ENCODE data around the gene FOXD4L6.
"Not testable (repeated sequence)": the region's sequence is repeated elsewhere in the genome, so short reads cannot be mapped to it uniquely, and the experiment has no call there.

FOXD4L6 gene

DNA sequence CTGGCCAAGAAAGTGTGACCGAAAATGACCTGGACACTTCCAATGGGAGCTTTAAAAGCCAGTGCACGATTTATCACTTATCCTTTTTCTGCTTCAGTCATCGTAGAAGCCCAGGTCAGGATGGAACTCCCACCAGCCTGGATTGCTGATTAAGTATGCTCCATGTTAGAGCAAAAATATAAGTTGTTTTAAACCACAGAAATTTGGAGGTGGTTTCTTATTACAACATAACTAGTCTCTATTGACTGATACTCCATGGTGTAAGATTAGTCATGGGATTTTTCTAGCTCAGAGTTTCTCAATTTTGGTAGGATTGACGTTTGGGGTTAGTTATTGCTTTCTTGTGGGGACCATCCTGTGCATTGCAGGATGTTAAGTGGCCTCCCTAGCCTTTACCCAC is 29.7 kb downstream of the FOXD4L6 start:
- DNase-seq, result not testable (repeated sequence)

DNA sequence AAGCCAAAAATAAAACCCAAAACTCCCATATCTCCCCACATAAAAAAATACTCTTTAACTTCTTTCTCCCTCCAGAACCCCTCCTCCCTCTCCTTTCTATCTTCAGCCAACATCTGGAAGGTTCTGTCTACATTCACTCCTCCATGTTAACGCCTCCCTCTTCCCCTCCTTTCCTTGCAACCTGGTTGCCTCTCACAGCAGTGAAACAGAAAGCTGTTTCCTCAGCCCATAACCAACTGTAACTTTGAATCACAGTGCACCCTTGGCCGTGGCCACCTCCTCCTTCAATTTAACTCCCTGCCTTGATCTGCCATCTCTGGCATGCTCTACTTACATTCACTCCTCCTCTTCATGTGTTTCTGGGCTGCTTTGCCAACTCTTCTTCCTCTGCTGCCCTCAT is 33.4 kb downstream of the FOXD4L6 start:
- not testable (repeated sequence) for DNase-seq

DNA sequence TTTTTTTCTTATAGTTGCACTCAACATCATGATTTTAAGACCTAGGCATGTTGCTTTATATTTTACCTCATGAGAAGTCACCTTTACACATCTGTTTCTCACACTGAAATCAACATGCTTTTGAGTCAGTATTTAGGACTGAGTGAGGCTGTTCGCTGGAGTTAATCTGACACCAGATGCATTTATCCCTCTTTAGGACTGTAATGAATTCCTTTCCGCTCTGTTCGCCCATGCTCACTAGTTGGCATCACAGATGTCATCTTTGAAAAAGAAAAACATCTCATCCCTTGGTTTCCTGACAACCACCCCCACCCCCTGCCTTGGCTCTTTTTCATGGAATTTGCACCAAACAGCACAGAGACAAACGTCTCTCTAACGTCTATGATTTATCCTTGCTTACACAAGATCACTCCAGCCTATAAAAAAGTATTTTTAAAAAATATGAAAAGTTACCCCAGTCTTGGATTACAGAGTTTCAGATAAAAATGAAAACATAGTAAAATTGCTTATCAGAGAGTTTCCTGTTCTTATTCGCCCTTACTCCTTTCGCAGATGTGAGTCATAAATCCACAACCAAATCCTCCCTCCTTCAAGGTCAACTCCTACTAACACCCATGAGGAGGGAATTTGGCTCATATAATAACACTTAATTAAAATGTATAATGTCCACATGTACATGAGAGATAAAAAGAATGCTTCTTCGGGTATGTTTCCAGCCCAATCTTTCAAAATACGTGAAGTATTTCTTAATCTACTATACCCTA is 34.3 kb downstream of the FOXD4L6 start:
- not testable (repeated sequence) for DNase-seq

DNA sequence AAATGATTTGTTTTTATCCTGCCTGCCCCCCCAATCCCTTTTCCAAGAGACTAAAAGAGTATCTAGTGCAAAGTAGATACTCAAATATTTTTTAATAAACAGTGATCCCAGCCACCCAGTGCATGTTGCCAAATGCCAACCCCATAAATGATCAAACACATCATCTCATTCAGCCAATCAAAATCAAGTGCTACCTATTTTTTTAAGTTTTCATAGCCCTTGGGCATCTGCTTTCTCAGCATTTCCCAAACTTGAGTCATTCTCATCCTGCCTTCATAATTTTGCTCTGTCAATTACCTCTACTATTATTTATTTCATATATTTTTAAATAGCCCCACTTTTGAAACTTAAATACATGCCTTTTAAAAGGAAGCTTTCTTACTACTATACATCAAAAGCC is 37.6 kb downstream of the FOXD4L6 start:
- DNase-seq, result not testable (repeated sequence)

DNA sequence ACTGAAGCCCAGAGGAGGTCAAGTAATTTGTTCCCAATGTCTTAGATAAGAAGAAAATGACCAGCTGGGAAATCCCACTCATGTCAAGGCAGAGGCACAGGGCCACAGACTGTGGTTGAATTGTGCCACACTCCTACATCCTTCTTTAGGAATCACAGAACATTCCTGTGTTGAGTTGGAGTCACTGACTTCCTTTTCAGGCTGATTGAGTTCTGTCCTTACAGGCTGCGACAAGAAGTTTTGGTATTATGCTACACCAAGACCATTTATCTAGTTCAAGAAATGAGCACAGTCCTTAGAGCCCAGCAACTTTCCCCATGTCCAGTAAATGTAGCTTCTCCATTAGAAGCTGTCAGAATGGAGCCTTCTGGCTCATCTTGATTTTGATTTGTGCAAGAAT is 38.1 kb downstream of the FOXD4L6 start:
- DNase-seq, result not testable (repeated sequence)

DNA sequence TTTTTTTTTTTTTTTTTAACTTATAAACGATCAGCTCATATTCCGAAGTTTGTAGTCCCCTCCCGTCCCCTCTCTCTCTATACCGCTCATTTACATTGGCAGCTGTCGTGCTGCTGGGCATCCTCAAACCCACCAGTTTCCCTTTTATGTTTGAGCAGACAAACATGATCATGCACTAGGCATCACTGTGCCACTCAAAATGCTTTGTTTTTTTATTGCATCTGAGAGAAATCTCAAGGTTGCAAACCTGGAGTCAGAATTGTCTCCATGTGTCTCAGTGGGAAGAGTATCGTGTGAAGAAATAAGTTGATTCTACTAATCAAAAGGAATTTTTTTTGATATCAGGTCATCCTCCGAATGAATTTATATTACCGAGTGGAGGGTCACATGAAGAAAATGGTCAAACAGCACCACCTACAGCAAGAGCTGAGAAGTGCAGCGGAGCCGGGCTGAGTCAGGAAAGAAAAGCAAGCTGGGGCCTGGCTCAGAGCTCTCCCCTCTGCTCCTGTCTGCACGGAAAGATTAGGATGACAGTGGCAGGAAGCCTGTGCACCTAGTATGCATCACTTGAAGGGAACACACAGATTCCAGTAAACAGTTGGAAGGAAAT is 39.9 kb downstream of the FOXD4L6 start:
- not testable (repeated sequence) for DNase-seq

DNA sequence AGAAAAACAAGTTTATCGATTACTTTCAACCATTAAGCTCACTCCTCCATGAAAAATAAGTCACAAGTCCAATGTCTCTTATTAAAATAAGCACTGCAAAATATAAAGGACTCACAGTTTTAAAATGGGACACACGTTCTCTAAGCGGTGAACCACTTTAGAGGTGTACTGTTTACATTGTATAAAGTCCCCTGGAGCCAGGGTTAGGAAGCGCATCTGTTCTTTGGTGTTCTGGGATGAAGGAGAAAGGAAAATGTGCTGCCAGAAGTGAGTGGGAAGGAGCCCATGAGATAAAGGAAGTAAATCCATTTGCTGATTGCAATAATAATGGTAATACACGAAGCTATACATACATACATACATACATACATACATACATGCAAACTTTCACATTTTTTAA is 40.6 kb downstream of the FOXD4L6 start:
- not testable (repeated sequence) for DNase-seq

DNA sequence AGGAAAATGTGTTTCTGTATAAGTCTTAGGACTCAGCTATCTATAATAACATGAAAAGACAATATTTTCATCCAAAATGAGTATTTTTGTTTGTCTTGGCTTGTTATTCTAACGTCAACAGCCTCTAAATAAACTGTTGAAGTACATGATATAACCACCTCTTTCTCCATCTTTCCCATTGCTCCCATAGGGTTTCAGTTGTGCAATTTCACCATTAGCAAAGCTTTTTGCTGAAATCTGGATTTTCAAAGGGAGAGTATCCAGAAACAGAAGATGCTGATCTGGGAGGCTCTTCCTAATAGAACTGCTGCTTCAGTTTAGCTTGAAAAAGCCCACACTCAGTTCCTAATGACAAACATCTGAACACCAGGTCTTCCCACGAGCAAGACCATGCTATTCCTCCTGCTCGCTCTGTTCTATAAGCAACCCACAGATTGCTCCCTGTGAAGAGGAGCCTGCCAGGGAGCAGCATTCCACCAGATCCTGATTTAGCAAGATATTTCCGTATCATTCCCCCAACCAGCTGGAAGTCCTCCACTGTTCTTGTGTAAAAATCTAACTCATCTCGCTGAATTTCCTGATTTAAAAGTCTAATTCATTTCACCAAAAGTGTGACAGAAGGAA is 41.2 kb downstream of the FOXD4L6 start:
- not testable (repeated sequence) for DNase-seq

DNA sequence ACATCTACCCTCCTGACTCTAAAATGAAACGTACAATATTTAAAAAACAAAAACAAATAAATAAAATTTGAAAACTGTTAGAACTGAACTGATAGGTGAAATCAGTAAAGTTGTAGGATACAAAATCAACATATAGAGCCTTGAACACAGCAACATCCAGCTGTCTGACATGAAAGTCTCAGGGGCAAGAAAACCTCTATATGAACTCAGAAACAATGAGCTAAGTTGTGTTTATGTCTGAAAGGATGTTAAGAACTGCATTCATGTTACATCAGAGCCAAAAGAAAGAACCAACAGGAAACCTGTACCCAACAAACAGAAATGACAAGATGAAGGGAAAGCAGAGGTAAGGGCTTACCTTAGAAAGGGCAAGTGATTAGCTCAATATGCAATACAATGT is 41.8 kb downstream of the FOXD4L6 start:
- DNase-seq, result not testable (repeated sequence)

DNA sequence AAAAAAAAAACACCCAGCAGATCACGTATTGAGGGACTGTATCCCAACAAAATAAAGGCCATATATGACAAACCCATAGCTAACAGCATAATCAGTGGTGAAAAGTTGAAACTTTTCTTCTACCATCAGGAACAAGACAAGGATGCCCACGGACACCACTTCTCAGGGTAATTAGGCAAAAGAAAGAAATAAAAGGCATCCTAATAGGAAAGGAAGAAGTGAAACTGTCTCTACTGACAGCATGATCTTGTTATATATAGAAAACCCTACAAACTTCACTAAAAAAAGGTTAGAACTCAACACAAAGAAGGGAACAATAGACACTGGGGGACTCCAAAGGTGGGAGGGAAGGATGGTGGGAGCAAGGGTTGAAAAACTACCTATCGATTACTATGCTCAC is 42.3 kb downstream of the FOXD4L6 start:
- DNase-seq, result not testable (repeated sequence)

DNA sequence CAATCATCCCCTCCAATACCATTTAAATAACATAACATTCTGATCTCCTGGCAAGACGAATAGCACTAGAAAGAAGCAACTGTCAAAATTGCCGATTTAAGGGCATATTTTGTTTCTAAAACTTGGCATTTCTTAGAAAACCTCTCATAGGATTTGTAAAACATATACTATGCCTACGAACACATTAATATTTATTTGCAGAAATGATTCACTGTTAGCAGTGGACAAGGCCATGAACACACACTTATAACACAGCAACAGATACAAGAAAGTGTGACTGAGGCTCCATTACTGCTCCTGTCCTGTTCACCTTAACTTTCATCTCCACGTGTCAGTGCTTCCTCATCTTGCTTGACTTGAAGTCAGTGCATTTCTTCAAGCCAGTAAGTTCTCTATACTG is 46.1 kb downstream of the FOXD4L6 start:
- DNase-seq, result not testable (repeated sequence)

DNA sequence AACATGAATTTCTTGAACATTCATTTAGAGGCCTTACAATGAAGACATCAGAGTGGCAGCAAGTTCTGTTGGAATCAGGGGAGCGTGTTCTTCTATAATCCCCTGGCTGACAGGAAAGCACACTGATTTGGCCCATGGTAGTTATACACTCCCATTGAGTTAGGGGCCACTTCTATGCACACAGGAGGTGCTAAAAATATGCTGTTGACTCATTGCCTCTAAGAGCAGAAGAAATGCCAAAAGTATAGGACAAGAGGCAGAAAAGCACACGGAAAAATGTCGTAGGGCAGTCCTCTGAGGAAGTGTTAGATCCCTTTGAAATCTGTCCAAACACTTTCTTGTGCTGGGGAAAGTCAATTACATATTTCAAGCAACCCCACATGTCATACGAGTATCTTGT is 49.0 kb downstream of the FOXD4L6 start:
- not testable (repeated sequence) for DNase-seq

DNA sequence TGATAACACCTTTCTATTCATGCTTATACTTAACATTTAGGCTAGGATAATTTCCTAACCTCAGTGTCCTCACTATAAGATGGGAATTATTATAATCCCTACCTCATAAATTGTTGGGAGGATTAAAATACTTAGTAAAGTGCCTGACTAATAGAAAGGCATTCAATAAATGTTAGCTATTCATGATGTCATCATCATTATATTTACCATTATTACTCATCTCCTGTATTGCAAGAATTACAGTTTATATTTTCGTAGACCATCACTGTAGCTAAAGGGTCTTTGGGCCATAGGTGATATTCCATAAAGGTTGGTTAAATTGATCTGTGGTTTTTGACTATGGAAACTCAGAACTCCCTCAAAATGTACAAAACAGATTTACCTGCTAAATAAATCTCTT is 50.9 kb downstream of the FOXD4L6 start:
- DNase-seq, result not testable (repeated sequence)

Measured in kidney glomerular epithelial cell (primary cell).